HG03103 (cell line): Measurements from ENCODE around the gene AMPD2.
A peak's percentile ranks its signal among the peaks of the same experiment; 100 is the strongest.

ENCODE experiments used
- ATAC-seq: cut with Tn5 transposase; IDR thresholded peaks from one replicate; pipeline ENCODE4 v1.9.1; 2021; ENCODE audit warnings: low read depth; ENCODE audit not compliant: unreplicated experiment

Gene AMPD2

GRCh38 chr1:109619576-109620400 lies at the start of gene AMPD2, which contains the start of gene GNAT2:
Gene AMPD2, plus strand, starts transcription at chr1:109619837. Its CDS starts 1,339 bp downstream, at chr1:109621176.
Gene GNAT2, minus strand, starts transcription at chr1:109619616. Its CDS starts 6,746 bp downstream, at chr1:109612870.
- peak; percentile 48 for ATAC-seq

GRCh38 chr1:109570414-109570813 lies 49.2 kb upstream of the AMPD2 start:
- ATAC-seq: no peak

- no peak for ATAC-seq
Observed at GRCh38 chr1:109573785-109574184, 45.9 kb upstream of the AMPD2 start.

GRCh38 chr1:109578947-109579443 lies 40.6 kb upstream of the AMPD2 start:
- ATAC-seq: no peak

GRCh38 chr1:109579491-109579890 lies 40.1 kb upstream of the AMPD2 start:
- ATAC-seq: no peak

- no peak for ATAC-seq
Observed at GRCh38 chr1:109582021-109582420, 37.6 kb upstream of the AMPD2 start.

- ATAC-seq: no peak
Observed at GRCh38 chr1:109584766-109585165, 34.9 kb upstream of the AMPD2 start.

- ATAC-seq: no peak
Observed at GRCh38 chr1:109586055-109586454, 33.6 kb upstream of the AMPD2 start.

- no peak for ATAC-seq
Observed at GRCh38 chr1:109589177-109589576, 30.5 kb upstream of the AMPD2 start.

GRCh38 chr1:109589679-109590078 lies 30.0 kb upstream of the AMPD2 start:
- no peak for ATAC-seq

- no peak for ATAC-seq
Observed at GRCh38 chr1:109592916-109593315, 26.7 kb upstream of the AMPD2 start.

- ATAC-seq: no peak
Observed at GRCh38 chr1:109595531-109595930, 24.1 kb upstream of the AMPD2 start.

GRCh38 chr1:109598156-109598555 lies 21.5 kb upstream of the AMPD2 start:
- no peak for ATAC-seq

- ATAC-seq: no peak
Observed at GRCh38 chr1:109598655-109599054, 21.0 kb upstream of the AMPD2 start.

- no peak for ATAC-seq
Observed at GRCh38 chr1:109603229-109603628, 16.4 kb upstream of the AMPD2 start.

GRCh38 chr1:109605381-109605780 lies 14.3 kb upstream of the AMPD2 start:
- no peak for ATAC-seq

- ATAC-seq: no peak
Observed at GRCh38 chr1:109609881-109610280, 9.8 kb upstream of the AMPD2 start.

GRCh38 chr1:109610609-109611307 lies 8.9 kb upstream of the AMPD2 start:
- no peak for ATAC-seq

- no peak for ATAC-seq
Observed at GRCh38 chr1:109611308-109611990, 8.2 kb upstream of the AMPD2 start.

- no peak for ATAC-seq
Observed at GRCh38 chr1:109613361-109614147, 6.1 kb upstream of the AMPD2 start.
